HEK293 (cell line): ENCODE results near the gene FAM171A1.

Experiments used
- BCL11B ChIP-seq: fragments of 450-650 bp; formaldehyde crosslinking; IDR thresholded peaks from 2 replicates; pipeline ENCODE4 v1.5.1; 2016; ENCODE audit warnings: low read depth, missing biosample characterization, missing genetic modification characterization
- ZNF138 ChIP-seq: fragments of 450-650 bp; formaldehyde crosslinking; IDR thresholded peaks from 2 replicates; pipeline ENCODE4 v1.5.1; 2016; ENCODE audit warnings: missing biosample characterization, missing genetic modification characterization, borderline replicate concordance
- ZNF23 ChIP-seq: fragments of 450-650 bp; formaldehyde crosslinking; IDR thresholded peaks from 2 replicates; pipeline ENCODE4 v1.5.1; 2016; ENCODE audit warnings: missing biosample characterization, missing genetic modification characterization, borderline replicate concordance
- TF ChIP-seq, protein P1 (sequence below): fragments of 450-650 bp; formaldehyde crosslinking; IDR thresholded peaks from 2 replicates; pipeline ENCODE4 v1.5.1; 2016; ENCODE audit warnings: missing biosample characterization, missing genetic modification characterization
- TF ChIP-seq, protein P2 (sequence below): fragments of 450-650 bp; formaldehyde crosslinking; IDR thresholded peaks from 2 replicates; pipeline ENCODE4 v1.5.1; 2016; ENCODE audit warnings: missing biosample characterization, missing genetic modification characterization

DNA sequence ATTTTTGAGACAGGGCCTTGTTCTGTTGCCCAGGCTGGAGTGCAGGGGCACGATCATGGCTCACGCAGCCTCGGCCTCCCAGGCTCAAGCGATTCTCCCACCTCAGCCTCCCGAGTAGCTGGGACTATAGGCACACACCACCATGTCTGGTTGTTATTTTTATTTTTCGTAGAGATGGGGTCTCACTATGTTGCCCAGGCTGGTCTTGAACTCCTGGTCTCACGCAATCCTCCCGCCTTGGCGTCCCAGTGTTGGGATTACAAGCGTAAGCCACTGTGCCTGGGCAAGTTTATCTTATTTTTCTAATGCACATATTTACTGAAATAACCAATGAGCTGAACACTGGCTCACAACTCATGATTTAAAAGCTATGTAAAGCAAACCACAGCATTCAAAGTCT lies 61.9 kb downstream of the FAM171A1 start:
- TF ChIP-seq, protein P1, sequence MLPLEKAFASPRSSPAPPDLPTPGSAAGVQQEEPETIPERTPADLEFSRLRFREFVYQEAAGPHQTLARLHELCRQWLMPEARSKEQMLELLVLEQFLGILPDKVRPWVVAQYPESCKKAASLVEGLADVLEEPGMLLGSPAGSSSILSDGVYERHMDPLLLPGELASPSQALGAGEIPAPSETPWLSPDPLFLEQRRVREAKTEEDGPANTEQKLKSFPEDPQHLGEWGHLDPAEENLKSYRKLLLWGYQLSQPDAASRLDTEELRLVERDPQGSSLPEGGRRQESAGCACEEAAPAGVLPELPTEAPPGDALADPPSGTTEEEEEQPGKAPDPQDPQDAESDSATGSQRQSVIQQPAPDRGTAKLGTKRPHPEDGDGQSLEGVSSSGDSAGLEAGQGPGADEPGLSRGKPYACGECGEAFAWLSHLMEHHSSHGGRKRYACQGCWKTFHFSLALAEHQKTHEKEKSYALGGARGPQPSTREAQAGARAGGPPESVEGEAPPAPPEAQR = no peak
- TF ChIP-seq, protein P2, sequence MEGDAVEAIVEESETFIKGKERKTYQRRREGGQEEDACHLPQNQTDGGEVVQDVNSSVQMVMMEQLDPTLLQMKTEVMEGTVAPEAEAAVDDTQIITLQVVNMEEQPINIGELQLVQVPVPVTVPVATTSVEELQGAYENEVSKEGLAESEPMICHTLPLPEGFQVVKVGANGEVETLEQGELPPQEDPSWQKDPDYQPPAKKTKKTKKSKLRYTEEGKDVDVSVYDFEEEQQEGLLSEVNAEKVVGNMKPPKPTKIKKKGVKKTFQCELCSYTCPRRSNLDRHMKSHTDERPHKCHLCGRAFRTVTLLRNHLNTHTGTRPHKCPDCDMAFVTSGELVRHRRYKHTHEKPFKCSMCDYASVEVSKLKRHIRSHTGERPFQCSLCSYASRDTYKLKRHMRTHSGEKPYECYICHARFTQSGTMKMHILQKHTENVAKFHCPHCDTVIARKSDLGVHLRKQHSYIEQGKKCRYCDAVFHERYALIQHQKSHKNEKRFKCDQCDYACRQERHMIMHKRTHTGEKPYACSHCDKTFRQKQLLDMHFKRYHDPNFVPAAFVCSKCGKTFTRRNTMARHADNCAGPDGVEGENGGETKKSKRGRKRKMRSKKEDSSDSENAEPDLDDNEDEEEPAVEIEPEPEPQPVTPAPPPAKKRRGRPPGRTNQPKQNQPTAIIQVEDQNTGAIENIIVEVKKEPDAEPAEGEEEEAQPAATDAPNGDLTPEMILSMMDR (tag by site-specific recombination) = no peak
- TF ChIP-seq ZNF138 (tag by site-specific recombination) = no peak
- no peak for TF ChIP-seq BCL11B
- TF ChIP-seq ZNF23 (tag by site-specific recombination) = no peak
